Activated CD8-positive, alpha-beta memory T cell treated with anti-CD3 and anti-CD28 coated beads for 36 hours (primary cell): ENCODE results near the gene UNKL. TPM values are rescaled to one million over a fixed set of nuclear protein-coding genes. Genes with fewer than 3 reads are reported as not detected.

Source experiments
- CTCF ChIA-PET: fragments of 350-600 bp; sonication (Branson Sonifier 250); formaldehyde crosslinking; loops from one replicate; lab custom pipeline; 2021; ENCODE audit warnings: antibody characterized with exemption; lab: Charles Lee
- POLR2A ChIA-PET: fragments of 350-600 bp; sonication (Branson Sonifier 250); formaldehyde crosslinking; loops from one replicate; lab custom pipeline; 2021; ENCODE audit warnings: antibody characterized with exemption; lab: Charles Lee
- total RNA-seq, 2 experiments: library from RNA; stranded (reverse); gene quantifications; one replicate each; pipeline ENCODE4 v1.2.3, GENCODE V29; 2021

The UNKL gene
- 10 to 100 TPM; 35.7 to 36.0 TPM for total RNA-seq

- ChIA-PET POLR2A (no interaction called here), CTCF (interaction anchor here (0.5 kb wide), 1 partner anchor 50 kb away, joined by 3 read pairs; no protein-coding TSS in a partner anchor)
These were observed at the start of gene UNKL for GRCh38 chr16:1414532-1415260. Gene UNKL, minus strand, starts transcription at chr16:1414704. Its CDS starts 13 bp downstream, at chr16:1414691.

GRCh38 chr16:1461146-1461545 lies 46.6 kb upstream of the UNKL start:
- ChIA-PET POLR2A (no interaction called here), CTCF (no interaction called here)

- ChIA-PET POLR2A (no interaction called here), CTCF (no interaction called here)
These were observed 46.2 kb upstream of the UNKL start for GRCh38 chr16:1460602-1461138.

GRCh38 chr16:1459967-1460366 lies 45.5 kb upstream of the UNKL start:
- ChIA-PET POLR2A (interaction anchor here (0.8 kb wide), 1 partner anchor 46 kb away, joined by 7 read pairs; no protein-coding TSS in a partner anchor), CTCF (no interaction called here)

GRCh38 chr16:1458977-1459341 lies 44.5 kb upstream of the UNKL start:
- POLR2A ChIA-PET: no interaction called here
- CTCF ChIA-PET: no interaction called here

GRCh38 chr16:1458336-1458976 lies 44.0 kb upstream of the UNKL start:
- POLR2A ChIA-PET: no interaction called here

GRCh38 chr16:1457489-1458245 lies 43.2 kb upstream of the UNKL start:
- CTCF ChIA-PET: no interaction called here

More at GRCh38 chr16:1458336-1458976, 44.0 kb upstream of the UNKL start:
- CTCF ChIA-PET: no interaction called here

GRCh38 chr16:1456951-1457350 lies 42.4 kb upstream of the UNKL start:
- ChIA-PET CTCF (no interaction called here), POLR2A (no interaction called here)

More at GRCh38 chr16:1457489-1458245, 43.2 kb upstream of the UNKL start:
- POLR2A ChIA-PET: no interaction called here

- POLR2A ChIA-PET: no interaction called here
- CTCF ChIA-PET: no interaction called here
These were observed 41.0 kb upstream of the UNKL start for GRCh38 chr16:1455190-1456171.

GRCh38 chr16:1454561-1454960 lies 40.1 kb upstream of the UNKL start:
- POLR2A ChIA-PET: no interaction called here
- CTCF ChIA-PET: no interaction called here

GRCh38 chr16:1453316-1453715 lies 38.8 kb upstream of the UNKL start:
- POLR2A ChIA-PET: no interaction called here
- CTCF ChIA-PET: no interaction called here

- CTCF ChIA-PET: no interaction called here
- POLR2A ChIA-PET: no interaction called here
These were observed 38.0 kb upstream of the UNKL start for GRCh38 chr16:1452530-1452929.

GRCh38 chr16:1451702-1452392 lies 37.3 kb upstream of the UNKL start:
- POLR2A ChIA-PET: no interaction called here
- CTCF ChIA-PET: no interaction called here

GRCh38 chr16:1450841-1451240 lies 36.3 kb upstream of the UNKL start:
- ChIA-PET POLR2A (no interaction called here), CTCF (no interaction called here)

- ChIA-PET POLR2A (no interaction called here), CTCF (no interaction called here)
These were observed 35.7 kb upstream of the UNKL start for GRCh38 chr16:1450218-1450617.

GRCh38 chr16:1449201-1449788 lies 34.8 kb upstream of the UNKL start:
- CTCF ChIA-PET: no interaction called here
- POLR2A ChIA-PET: no interaction called here

- ChIA-PET CTCF (no interaction called here), POLR2A (no interaction called here)
These were observed 34.1 kb upstream of the UNKL start for GRCh38 chr16:1448536-1449116.

GRCh38 chr16:1447965-1448364 lies 33.5 kb upstream of the UNKL start:
- ChIA-PET POLR2A (no interaction called here), CTCF (no interaction called here)
